BLaER1 treated with 17β-estradiol and CSF1 and Interleukin-3, amounts not matched to agents 10 nM and 100 nM (cell line): ENCODE data around the gene HOMER2.

Source experiments
- H3K27ac ChIP-seq, 11 experiments: shearing (Covaris generic); formaldehyde crosslinking; 2 replicates each; pipeline ENCODE4 v1.8.1; 2022
- H3K27me3 ChIP-seq, 11 experiments: shearing (Covaris generic); formaldehyde crosslinking; 2 replicates each; pipeline ENCODE4 v1.8.1; 2022
- H3K36me3 ChIP-seq, 11 experiments: shearing (Covaris generic); formaldehyde crosslinking; 2 replicates each; pipeline ENCODE4 v1.8.1; 2022
- H3K4me1 ChIP-seq, 10 experiments: shearing (Covaris generic); formaldehyde crosslinking; 2 replicates each; pipeline ENCODE4 v1.8.1; 2022
- H3K4me2 ChIP-seq, 11 experiments: shearing (Covaris generic); formaldehyde crosslinking; 2 replicates each; pipeline ENCODE4 v1.8.1; 2022
- H3K4me3 ChIP-seq, 10 experiments: shearing (Covaris generic); formaldehyde crosslinking; 2 replicates each; pipeline ENCODE4 v1.8.1; 2022
- H3K9ac ChIP-seq, 11 experiments: shearing (Covaris generic); formaldehyde crosslinking; 2 replicates each; pipeline ENCODE4 v1.8.1; 2022
- H3K9me3 ChIP-seq, 11 experiments: shearing (Covaris generic); formaldehyde crosslinking; replicated peaks in 1 of 11; 2 replicates each; pipeline ENCODE4 v1.8.1; 2022
- H4K20me1 ChIP-seq, 11 experiments: shearing (Covaris generic); formaldehyde crosslinking; 2 replicates each; pipeline ENCODE4 v1.8.1; 2022
- Cebpa-rat ChIP-seq, 11 experiments: shearing (Covaris generic); IDR thresholded peaks; 2 replicates each; pipeline ENCODE4 v1.8.1; 2022

The HOMER2 gene

GRCh38 chr15:82928711-82929110, 23.8 kb downstream of the HOMER2 start:
- no peak overlapping the region for H3K9ac ChIP-seq
- H3K9me3 ChIP-seq: no peaks in the 10 kb centered on the region
- no peaks in the 10 kb centered on the region for H3K27me3 ChIP-seq
- H3K4me2 ChIP-seq: no peak overlapping the region
- H3K27ac ChIP-seq: no peak overlapping the region
- H3K4me3 ChIP-seq: no peak overlapping the region
- peaks cover 0 to 6% (median 0%) of the 10 kb centered on the region in 10 experiments; a peak in 1 of 20 replicates for H3K4me1 ChIP-seq
- no peak for TF ChIP-seq Cebpa-rat (IDR thresholded peaks at IDR 0.05)
- no peaks in the 10 kb centered on the region for H3K36me3 ChIP-seq
- peaks cover 0 to 19% (median 0%) of the 10 kb centered on the region in 11 experiments; a peak in 3 of 22 replicates for H4K20me1 ChIP-seq

GRCh38 chr15:82923744-82924143, 28.8 kb downstream of the HOMER2 start:
- H3K9me3 ChIP-seq: no peaks in the 10 kb centered on the region
- H4K20me1 ChIP-seq: peaks cover 0 to 8% (median 0%) of the 10 kb centered on the region in 11 experiments; a peak in 2 of 22 replicates
- no peak overlapping the region for H3K9ac ChIP-seq
- H3K4me1 ChIP-seq: no peaks in the 10 kb centered on the region
- no peaks in the 10 kb centered on the region for H3K36me3 ChIP-seq
- no peaks in the 10 kb centered on the region for H3K27me3 ChIP-seq
- H3K27ac ChIP-seq: no peak overlapping the region
- no peak overlapping the region for H3K4me2 ChIP-seq
- no peak overlapping the region for H3K4me3 ChIP-seq
- no peak for TF ChIP-seq Cebpa-rat (IDR thresholded peaks at IDR 0.05)

GRCh38 chr15:82922737-82923136, 29.8 kb downstream of the HOMER2 start:
- Histone ChIP-seq H3K9me3 (no peaks in the 10 kb centered on the region), H3K4me2 (no peak overlapping the region), H3K27ac (no peak overlapping the region), H3K9ac (no peak overlapping the region), H3K4me3 (no peak overlapping the region), H4K20me1 (peaks cover 0 to 18% (median 0%) of the 10 kb centered on the region in 11 experiments; a peak in 2 of 22 replicates), H3K36me3 (no peaks in the 10 kb centered on the region), H3K27me3 (no peaks in the 10 kb centered on the region), H3K4me1 (no peaks in the 10 kb centered on the region)
- no peak for TF ChIP-seq Cebpa-rat (IDR thresholded peaks at IDR 0.05)

GRCh38 chr15:82921939-82922338, 30.6 kb downstream of the HOMER2 start:
- Histone ChIP-seq H3K9ac (no peak overlapping the region), H3K27ac (no peak overlapping the region), H3K4me2 (no peak overlapping the region), H3K4me3 (no peak overlapping the region), H4K20me1 (peaks cover 0 to 22% (median 0%) of the 10 kb centered on the region in 11 experiments; a peak in 2 of 22 replicates), H3K4me1 (no peaks in the 10 kb centered on the region), H3K36me3 (no peaks in the 10 kb centered on the region), H3K9me3 (no peaks in the 10 kb centered on the region), H3K27me3 (no peaks in the 10 kb centered on the region)
- no peak for TF ChIP-seq Cebpa-rat (IDR thresholded peaks at IDR 0.05)

- no peaks in the 10 kb centered on the region for H3K4me1 ChIP-seq
- H3K4me3 ChIP-seq: no peak overlapping the region
- no peaks in the 10 kb centered on the region for H3K27me3 ChIP-seq
- H3K4me2 ChIP-seq: no peak overlapping the region
- no peak for TF ChIP-seq Cebpa-rat (IDR thresholded peaks at IDR 0.05)
- H3K36me3 ChIP-seq: no peaks in the 10 kb centered on the region
- H3K9ac ChIP-seq: no peak overlapping the region
- no peaks in the 10 kb centered on the region for H3K9me3 ChIP-seq
- peaks cover 0 to 22% (median 0%) of the 10 kb centered on the region in 11 experiments; a peak in 2 of 22 replicates for H4K20me1 ChIP-seq
- no peak overlapping the region for H3K27ac ChIP-seq
Measured at GRCh38 chr15:82921242-82921641, 31.3 kb downstream of the HOMER2 start.

GRCh38 chr15:82919231-82919886, 33.2 kb downstream of the HOMER2 start:
- Histone ChIP-seq H3K4me1 (no peaks in the 10 kb centered on the region), H3K27me3 (no peaks in the 10 kb centered on the region), H3K9me3 (no peaks in the 10 kb centered on the region), H3K9ac (no peak overlapping the region), H3K4me3 (no peak overlapping the region), H4K20me1 (peaks cover 0 to 22% (median 0%) of the 10 kb centered on the region in 11 experiments; a peak in 2 of 22 replicates), H3K27ac (no peak overlapping the region), H3K36me3 (no peaks in the 10 kb centered on the region), H3K4me2 (no peak overlapping the region)
- TF ChIP-seq Cebpa-rat (IDR thresholded peaks at IDR 0.05): no peak

- H3K36me3 ChIP-seq: no peaks in the 10 kb centered on the region
- H3K27ac ChIP-seq: no peak overlapping the region
- no peak for TF ChIP-seq Cebpa-rat (IDR thresholded peaks at IDR 0.05)
- no peaks in the 10 kb centered on the region for H3K4me1 ChIP-seq
- H4K20me1 ChIP-seq: peaks cover 0 to 22% (median 0%) of the 10 kb centered on the region in 11 experiments; a peak in 2 of 22 replicates
- no peak overlapping the region for H3K9ac ChIP-seq
- H3K9me3 ChIP-seq: no peaks in the 10 kb centered on the region
- no peak overlapping the region for H3K4me3 ChIP-seq
- H3K4me2 ChIP-seq: no peak overlapping the region
- no peaks in the 10 kb centered on the region for H3K27me3 ChIP-seq
Measured at GRCh38 chr15:82918607-82919230, 33.8 kb downstream of the HOMER2 start.

GRCh38 chr15:82918162-82918561, 34.4 kb downstream of the HOMER2 start:
- Histone ChIP-seq H4K20me1 (peaks cover 0 to 24% (median 0%) of the 10 kb centered on the region in 11 experiments; a peak in 2 of 22 replicates), H3K4me1 (no peaks in the 10 kb centered on the region), H3K27ac (no peak overlapping the region)

GRCh38 chr15:82917249-82917648, 35.3 kb downstream of the HOMER2 start:
- Histone ChIP-seq H3K27me3 (no peaks in the 10 kb centered on the region), H3K9ac (no peak overlapping the region), H4K20me1 (peaks cover 0 to 26% (median 0%) of the 10 kb centered on the region in 11 experiments; a peak in 2 of 22 replicates), H3K36me3 (no peaks in the 10 kb centered on the region), H3K4me3 (no peak overlapping the region), H3K4me1 (no peaks in the 10 kb centered on the region), H3K4me2 (no peak overlapping the region), H3K27ac (no peak overlapping the region), H3K9me3 (no peaks in the 10 kb centered on the region)
- TF ChIP-seq Cebpa-rat (IDR thresholded peaks at IDR 0.05): no peak

More at GRCh38 chr15:82918162-82918561, 34.4 kb downstream of the HOMER2 start:
- Histone ChIP-seq H3K4me3 (no peak overlapping the region), H3K36me3 (no peaks in the 10 kb centered on the region), H3K9me3 (no peaks in the 10 kb centered on the region), H3K9ac (no peak overlapping the region), H3K4me2 (no peak overlapping the region), H3K27me3 (no peaks in the 10 kb centered on the region)
- no peak for TF ChIP-seq Cebpa-rat (IDR thresholded peaks at IDR 0.05)
